Stimulated activated naive CD8-positive, alpha-beta T cell treated with anti-CD3 and anti-CD28 coated beads, Interleukin-15, amount 100 ng/mL, for 72 hours (primary cell): ENCODE results near the gene DCDC1.
"Not testable (repeated sequence)": the region's sequence is repeated elsewhere in the genome, so short reads cannot be mapped to it uniquely, and the experiment has no call there.

ENCODE experiments used
- ATAC-seq: fragments of 150-1000 bp; cut with Tn5 transposase; 2 replicates; pipeline ENCODE4 v1.10.0; 2021; ENCODE audit warnings: mild to moderate bottlenecking, moderate library complexity
- DNase-seq, 2 donors: peaks; one replicate each; pipeline ENCODE4 v3.0.0; 2021 to 2022
- H3K27ac Mint-ChIP-seq, 2 donors: one replicate each; pipeline ENCODE4 v1.8.0; 2022; ENCODE audit warnings: mild to moderate bottlenecking in 2 of 2, mixed read lengths in 2 of 2, moderate library complexity in 2 of 2
- H3K27me3 Mint-ChIP-seq: one replicate; pipeline ENCODE4 v1.8.0; 2022; ENCODE audit warnings: mixed read lengths
- H3K4me1 Mint-ChIP-seq: one replicate; pipeline ENCODE4 v1.8.0; 2022; ENCODE audit warnings: mild to moderate bottlenecking, mixed read lengths
- H3K4me3 Mint-ChIP-seq, 2 donors: one replicate each; pipeline ENCODE4 v1.8.0; 2022; ENCODE audit warnings: mild to moderate bottlenecking in 2 of 2, mixed read lengths in 2 of 2, moderate library complexity in 1 of 2
- H3K9me3 Mint-ChIP-seq, 2 donors: one replicate each; pipeline ENCODE4 v1.8.0; 2022; ENCODE audit warnings: mixed read lengths in 2 of 2

The DCDC1 gene

GRCh38 chr11:30983143-30983542 lies 386.4 kb downstream of the DCDC1 start:
- no peak for ATAC-seq
- Mint-ChIP-seq H3K4me1 (no peaks in the 10 kb centered on the region), H3K27ac (no peak overlapping the region), H3K4me3 (no peak overlapping the region), H3K9me3 (no peaks in the 10 kb centered on the region), H3K27me3 (no peaks in the 10 kb centered on the region)
- DNase-seq, result no peak

GRCh38 chr11:30967579-30967978 lies 402.0 kb downstream of the DCDC1 start:
- peaks cover 13 to 29% of the 10 kb centered on the region in 2 donors for H3K9me3 Mint-ChIP-seq
- no peaks in the 10 kb centered on the region for H3K4me1 Mint-ChIP-seq
- no peaks in the 10 kb centered on the region for H3K27me3 Mint-ChIP-seq
- ATAC-seq (no peak), DNase-seq (no peak)
- H3K27ac Mint-ChIP-seq, result no peak overlapping the region
- no peak overlapping the region for H3K4me3 Mint-ChIP-seq

- H3K27ac Mint-ChIP-seq, result no peak overlapping the region
- no peaks in the 10 kb centered on the region for H3K4me1 Mint-ChIP-seq
- no peak for DNase-seq
- no peak overlapping the region for H3K4me3 Mint-ChIP-seq
- no peak for ATAC-seq
- no peaks in the 10 kb centered on the region for H3K27me3 Mint-ChIP-seq
- no peaks in the 10 kb centered on the region for H3K9me3 Mint-ChIP-seq
These were observed 409.0 kb downstream of the DCDC1 start for GRCh38 chr11:30960387-30960992.

GRCh38 chr11:30956751-30957150 lies 412.8 kb downstream of the DCDC1 start:
- Mint-ChIP-seq H3K4me1 (no peaks in the 10 kb centered on the region), H3K27me3 (no peaks in the 10 kb centered on the region), H3K9me3 (no peaks in the 10 kb centered on the region), H3K27ac (no peak overlapping the region), H3K4me3 (no peak overlapping the region)
- ATAC-seq (no peak), DNase-seq (no peak)

- no peak overlapping the region for H3K27ac Mint-ChIP-seq
- ATAC-seq (no peak), DNase-seq (no peak)
- no peaks in the 10 kb centered on the region for H3K4me1 Mint-ChIP-seq
- H3K27me3 Mint-ChIP-seq, result no peaks in the 10 kb centered on the region
- no peak overlapping the region for H3K4me3 Mint-ChIP-seq
- H3K9me3 Mint-ChIP-seq, result peaks cover 6 to 22% of the 10 kb centered on the region in 2 donors
These were observed 419.7 kb downstream of the DCDC1 start for GRCh38 chr11:30949838-30950237.

- not testable (repeated sequence) for H3K4me3 Mint-ChIP-seq, H3K27me3 Mint-ChIP-seq, DNase-seq, H3K27ac Mint-ChIP-seq, H3K4me1 Mint-ChIP-seq, ATAC-seq
- H3K9me3 Mint-ChIP-seq, result peaks cover 10 to 22% of the 10 kb centered on the region in 2 donors
These were observed 421.8 kb downstream of the DCDC1 start for GRCh38 chr11:30947715-30948114.

- no peak overlapping the region for H3K27ac Mint-ChIP-seq
- ATAC-seq (no peak), DNase-seq (no peak)
- H3K27me3 Mint-ChIP-seq, result no peaks in the 10 kb centered on the region
- H3K4me3 Mint-ChIP-seq, result no peak overlapping the region
- no peaks in the 10 kb centered on the region for H3K4me1 Mint-ChIP-seq
- H3K9me3 Mint-ChIP-seq, result peaks cover 14% of the 10 kb centered on the region in 2 donors
These were observed 430.7 kb downstream of the DCDC1 start for GRCh38 chr11:30938810-30939209.

GRCh38 chr11:30938171-30938570 lies 431.4 kb downstream of the DCDC1 start:
- no peak overlapping the region for H3K4me3 Mint-ChIP-seq
- H3K9me3 Mint-ChIP-seq, result peaks cover 14% of the 10 kb centered on the region in 2 donors
- ATAC-seq (no peak), DNase-seq (no peak)
- no peaks in the 10 kb centered on the region for H3K4me1 Mint-ChIP-seq
- H3K27ac Mint-ChIP-seq, result no peak overlapping the region
- no peaks in the 10 kb centered on the region for H3K27me3 Mint-ChIP-seq

GRCh38 chr11:30936491-30936890 lies 433.0 kb downstream of the DCDC1 start:
- DNase-seq, result no peak
- H3K4me1 Mint-ChIP-seq, result no peaks in the 10 kb centered on the region
- H3K27ac Mint-ChIP-seq, result no peak overlapping the region
- peaks cover 10 to 12% of the 10 kb centered on the region in 2 donors for H3K9me3 Mint-ChIP-seq
- H3K27me3 Mint-ChIP-seq, result no peaks in the 10 kb centered on the region
- no peak for ATAC-seq
- no peak overlapping the region for H3K4me3 Mint-ChIP-seq

GRCh38 chr11:30935861-30936260 lies 433.7 kb downstream of the DCDC1 start:
- H3K27me3 Mint-ChIP-seq, result no peaks in the 10 kb centered on the region
- no peaks in the 10 kb centered on the region for H3K4me1 Mint-ChIP-seq
- peaks cover 4 to 6% of the 10 kb centered on the region in 2 donors for H3K9me3 Mint-ChIP-seq
- no peak overlapping the region for H3K27ac Mint-ChIP-seq
- ATAC-seq, result no peak
- no peak overlapping the region for H3K4me3 Mint-ChIP-seq
- DNase-seq, result no peak

GRCh38 chr11:30926130-30926529 lies 443.4 kb downstream of the DCDC1 start:
- DNase-seq, result no peak
- no peak overlapping the region for H3K4me3 Mint-ChIP-seq
- H3K27ac Mint-ChIP-seq, result no peak overlapping the region
- no peak for ATAC-seq
- H3K27me3 Mint-ChIP-seq, result peaks cover 8% of the 10 kb centered on the region
- no peaks in the 10 kb centered on the region for H3K9me3 Mint-ChIP-seq
- no peaks in the 10 kb centered on the region for H3K4me1 Mint-ChIP-seq

- Mint-ChIP-seq H3K27me3 (peaks cover 17% of the 10 kb centered on the region), H3K4me3 (no peak overlapping the region), H3K9me3 (no peaks in the 10 kb centered on the region), H3K4me1 (no peaks in the 10 kb centered on the region), H3K27ac (no peak overlapping the region)
- DNase-seq (no peak), ATAC-seq (no peak)
These were observed 447.7 kb downstream of the DCDC1 start for GRCh38 chr11:30921811-30922210.

- Mint-ChIP-seq H3K4me3 (no peak overlapping the region), H3K27ac (no peak overlapping the region), H3K27me3 (peaks cover 24% of the 10 kb centered on the region), H3K4me1 (no peaks in the 10 kb centered on the region), H3K9me3 (no peaks in the 10 kb centered on the region)
- ATAC-seq, result no peak
- no peak for DNase-seq
These were observed 450.0 kb downstream of the DCDC1 start for GRCh38 chr11:30919389-30920152.

GRCh38 chr11:30917859-30918478 lies 451.6 kb downstream of the DCDC1 start:
- Mint-ChIP-seq H3K27me3 (peaks cover 35% of the 10 kb centered on the region), H3K4me3 (no peak overlapping the region), H3K9me3 (no peaks in the 10 kb centered on the region), H3K27ac (no peak overlapping the region), H3K4me1 (no peaks in the 10 kb centered on the region)
- DNase-seq (peak in 1 of 2 donors; percentile 2), ATAC-seq (peak; percentile 60)

- ATAC-seq (no peak), DNase-seq (no peak)
- Mint-ChIP-seq H3K4me1 (no peaks in the 10 kb centered on the region), H3K27me3 (peaks cover 35% of the 10 kb centered on the region), H3K9me3 (no peaks in the 10 kb centered on the region), H3K27ac (no peak overlapping the region), H3K4me3 (no peak overlapping the region)
These were observed 452.3 kb downstream of the DCDC1 start for GRCh38 chr11:30917266-30917665.

- Mint-ChIP-seq H3K9me3 (no peaks in the 10 kb centered on the region), H3K27ac (no peak overlapping the region), H3K4me1 (no peaks in the 10 kb centered on the region), H3K4me3 (no peak overlapping the region), H3K27me3 (peaks cover 31% of the 10 kb centered on the region)
- DNase-seq (no peak), ATAC-seq (no peak)
These were observed 452.8 kb downstream of the DCDC1 start for GRCh38 chr11:30916764-30917163.
